NCI-H1105 (cell line): ENCODE data around the gene ADAMTS2.

Experiments
- DNase-seq: peaks from one replicate; lab custom pipeline; 2025; lab: John Stamatoyannopoulos, UW

The ADAMTS2 gene

DNA sequence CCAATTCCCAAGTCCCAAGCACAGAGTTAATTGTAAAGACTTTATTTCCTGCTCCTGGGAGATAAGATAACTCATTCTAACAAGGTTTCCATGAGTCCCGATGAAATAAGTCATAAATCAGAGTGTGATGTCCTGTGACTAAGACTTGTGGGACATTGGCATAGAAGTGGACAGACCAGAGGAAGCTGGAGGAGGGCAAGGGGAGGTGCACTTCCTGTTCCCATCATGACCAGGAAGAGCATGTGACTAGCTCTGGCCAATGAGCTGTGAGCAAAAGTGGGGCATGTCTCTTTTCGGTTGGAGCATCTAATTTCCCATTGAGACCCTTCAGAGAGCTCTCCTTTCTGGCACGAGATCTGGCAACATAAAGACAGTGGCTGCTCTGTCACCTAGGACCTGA, 184.7 kb downstream of the ADAMTS2 start:
- no peak for DNase-seq

DNA sequence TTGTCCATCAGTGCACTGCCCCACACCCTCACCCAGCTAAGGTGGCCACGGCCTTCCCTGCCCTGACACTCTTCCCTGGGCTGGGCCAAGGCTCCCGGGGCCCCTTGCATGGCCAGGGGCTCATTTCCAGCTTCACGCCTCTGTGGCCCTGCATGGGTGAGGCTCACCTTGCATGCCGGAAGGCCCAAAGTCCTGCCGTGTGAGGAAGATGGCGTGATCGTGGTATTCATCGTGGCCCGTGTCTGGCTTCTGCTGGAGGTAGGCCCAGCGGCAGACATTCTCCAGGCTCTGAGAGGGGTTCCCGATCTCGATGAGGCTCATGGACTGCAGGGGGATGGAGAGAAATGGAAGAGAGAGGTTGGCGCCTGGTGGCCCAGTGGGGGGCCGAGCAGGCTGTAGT, 186.7 kb downstream of the ADAMTS2 start:
- no peak for DNase-seq

DNA sequence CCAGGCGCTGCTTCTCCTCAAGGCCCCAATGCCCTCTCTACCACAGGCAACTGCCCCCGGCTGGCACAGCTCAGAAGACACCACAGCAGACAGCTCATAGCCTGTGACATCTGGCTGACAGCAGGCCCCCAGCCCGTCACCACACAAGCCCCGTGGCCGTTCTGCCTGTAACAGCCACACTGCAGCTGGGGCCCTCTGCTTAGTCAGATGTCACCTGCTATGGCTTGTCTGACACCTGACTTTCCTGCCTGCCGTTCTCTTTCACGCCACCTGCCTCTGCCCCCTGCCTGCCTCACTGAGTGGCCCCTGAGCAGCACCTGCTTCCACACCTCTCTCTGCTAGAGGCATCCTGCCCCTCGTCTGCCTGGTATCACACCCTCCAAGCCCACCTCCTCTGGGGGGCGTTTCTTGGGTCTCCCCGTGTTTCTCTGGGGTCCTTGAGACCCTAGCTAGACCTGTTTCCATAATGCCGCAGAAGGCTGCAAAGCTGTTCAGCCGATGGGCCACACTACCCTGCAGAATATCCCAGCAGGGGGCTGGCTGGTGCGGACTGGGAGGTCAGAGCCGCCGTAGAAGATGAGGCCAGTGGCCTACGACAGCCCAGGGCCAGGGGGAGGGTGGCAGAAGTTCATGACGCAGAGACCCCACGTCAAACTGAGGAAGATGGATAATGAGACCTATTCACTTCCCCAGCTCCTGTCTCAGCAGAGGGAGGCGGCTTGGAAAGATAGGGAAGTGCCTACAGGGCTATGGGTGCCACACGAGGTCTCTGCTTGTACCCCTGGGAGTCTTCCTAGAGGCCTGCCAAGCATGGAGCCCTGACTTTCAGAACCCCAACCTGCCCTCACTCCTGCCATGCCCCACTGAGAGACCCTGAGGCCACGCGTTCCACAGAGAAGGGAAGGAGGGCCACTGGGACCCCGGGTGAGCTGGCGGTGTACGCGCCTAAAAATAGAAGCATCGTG, 190.0 kb downstream of the ADAMTS2 start:
- no peak for DNase-seq

DNA sequence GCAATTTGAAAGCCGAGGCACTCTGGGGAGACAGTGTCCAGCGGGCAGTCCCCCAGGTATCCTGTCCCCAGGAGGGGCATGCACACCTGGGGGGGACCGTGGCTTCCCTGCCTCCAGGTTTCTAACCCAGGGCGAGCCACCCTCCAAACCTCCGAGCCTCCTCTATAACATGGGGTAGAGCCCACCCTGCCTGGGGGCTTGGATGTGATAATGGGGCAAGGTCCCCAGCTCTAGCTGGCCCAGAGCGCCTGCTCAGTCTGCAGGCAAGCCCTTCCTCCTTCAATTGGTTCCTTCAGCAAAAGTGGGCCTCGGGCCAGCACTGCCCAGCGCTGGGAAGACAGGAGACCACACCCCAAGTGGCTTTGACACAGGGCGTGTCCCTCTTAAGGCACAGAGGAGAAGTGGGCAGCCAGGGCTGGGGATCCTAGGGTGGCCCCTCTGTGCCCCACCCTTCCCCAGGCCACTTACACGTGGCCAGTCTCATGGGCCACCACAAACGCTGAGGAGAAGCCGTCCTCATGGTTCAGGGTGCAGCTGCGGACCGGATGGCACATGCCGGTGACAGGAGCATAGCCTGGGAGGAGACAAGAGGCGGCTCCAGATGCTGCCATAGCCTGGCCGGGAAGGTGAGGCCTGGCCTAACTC, 190.8 kb downstream of the ADAMTS2 start:
- no peak for DNase-seq

DNA sequence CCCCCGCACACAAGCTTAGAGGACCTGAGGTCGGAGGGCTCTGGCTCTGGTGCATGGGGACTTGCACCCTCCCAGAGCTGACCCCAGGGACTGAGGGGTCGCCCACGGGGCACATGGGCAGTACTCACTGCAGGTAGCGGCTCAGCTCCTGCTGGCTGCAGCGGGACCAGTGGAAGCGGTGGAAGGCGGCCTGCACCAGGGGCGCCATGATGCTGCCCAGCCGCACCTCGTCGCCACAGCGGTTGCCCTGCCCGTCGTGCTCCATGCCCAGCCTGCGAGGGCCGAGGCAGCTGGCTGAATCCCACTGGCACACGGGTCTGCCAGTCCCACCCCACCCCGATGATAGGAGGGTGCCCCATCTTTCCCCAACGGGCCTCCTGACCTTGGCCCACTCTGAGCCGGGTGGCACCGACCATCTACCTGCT, 191.3 kb downstream of the ADAMTS2 start:
- DNase-seq: no peak

DNA sequence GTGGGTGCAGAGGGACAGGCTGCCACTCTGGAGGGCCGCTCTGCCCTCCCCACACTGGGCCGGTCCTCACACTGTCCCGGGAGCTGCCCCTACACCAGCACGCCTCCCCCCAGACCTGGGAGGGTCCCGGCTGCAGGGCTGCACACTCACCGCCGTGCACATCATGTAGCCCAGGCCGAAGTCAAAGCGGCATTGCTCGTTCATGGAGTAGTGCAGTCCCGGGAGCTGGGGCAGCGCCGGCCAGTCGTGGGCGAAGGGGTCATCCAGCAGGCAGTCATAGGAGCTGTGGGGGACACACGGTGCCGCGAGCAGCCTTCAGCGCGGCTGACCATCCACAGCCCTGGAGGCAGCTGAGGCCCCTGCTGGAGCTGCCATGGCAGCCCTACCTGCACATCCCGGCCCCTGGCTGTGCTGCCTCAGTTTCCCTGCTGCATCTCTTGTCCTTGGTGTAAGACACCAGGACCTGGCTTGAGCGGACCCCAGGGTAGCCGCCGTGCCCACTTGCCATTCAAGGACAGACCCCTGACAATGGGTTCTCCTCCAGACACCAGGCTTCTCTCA, 191.8 kb downstream of the ADAMTS2 start:
- DNase-seq: no peak

DNA sequence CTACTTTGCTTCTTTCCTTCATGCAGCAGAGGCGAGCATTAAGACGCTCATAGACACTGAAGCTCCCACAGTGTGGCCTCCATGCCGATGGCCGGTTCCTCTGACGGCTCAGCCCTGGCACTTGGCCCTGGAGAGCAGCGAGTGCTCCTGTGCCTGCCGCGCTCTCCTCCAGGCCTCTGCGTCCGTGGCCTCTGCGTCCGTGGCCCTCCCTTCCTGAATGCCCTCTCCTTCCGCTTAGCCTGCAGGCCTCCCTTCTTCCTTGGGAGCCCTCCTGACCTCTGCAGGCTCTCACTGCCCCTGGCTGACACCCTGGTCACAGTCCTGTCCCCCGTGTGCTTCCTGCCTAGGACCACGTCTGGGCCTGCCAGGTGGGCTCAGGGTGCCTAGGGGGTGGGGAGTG, 192.3 kb downstream of the ADAMTS2 start:
- DNase-seq: no peak

DNA sequence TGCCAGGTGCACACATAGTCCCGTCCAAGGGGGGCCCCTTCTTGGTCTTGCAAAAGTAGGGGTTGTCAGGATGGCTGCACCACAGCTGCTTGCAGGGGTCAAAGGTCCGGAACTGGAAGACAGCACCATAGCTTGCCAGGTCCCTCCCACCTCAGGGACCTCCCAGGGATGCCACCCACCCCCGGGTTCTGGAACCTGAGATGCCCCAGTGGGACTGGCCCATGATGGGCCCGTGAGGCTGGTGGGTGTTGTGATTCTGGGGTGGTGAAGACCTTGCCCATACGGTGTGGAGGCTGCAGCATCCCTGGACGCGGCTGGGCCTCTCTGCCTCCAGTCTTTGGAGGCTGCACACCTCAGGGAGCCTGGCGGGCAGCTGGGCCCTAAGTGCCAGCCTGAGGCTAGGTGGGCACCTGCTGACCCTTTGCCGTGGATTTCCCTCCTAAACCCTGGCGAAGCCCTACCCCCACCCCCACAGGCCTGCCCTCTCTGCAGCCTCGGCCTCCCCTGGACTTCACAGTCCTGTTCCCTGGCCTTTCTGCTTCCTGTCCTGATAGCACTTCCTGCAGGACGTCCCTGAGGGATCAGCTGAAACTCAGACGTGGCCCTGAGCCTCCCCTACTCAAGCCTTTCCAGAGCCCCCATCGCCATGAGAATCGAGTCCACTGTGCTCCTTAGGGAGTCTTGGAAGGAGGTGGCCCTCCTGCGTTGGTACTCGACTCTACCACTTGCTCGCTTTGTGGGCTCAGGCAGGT, 192.9 kb downstream of the ADAMTS2 start:
- no peak for DNase-seq

DNA sequence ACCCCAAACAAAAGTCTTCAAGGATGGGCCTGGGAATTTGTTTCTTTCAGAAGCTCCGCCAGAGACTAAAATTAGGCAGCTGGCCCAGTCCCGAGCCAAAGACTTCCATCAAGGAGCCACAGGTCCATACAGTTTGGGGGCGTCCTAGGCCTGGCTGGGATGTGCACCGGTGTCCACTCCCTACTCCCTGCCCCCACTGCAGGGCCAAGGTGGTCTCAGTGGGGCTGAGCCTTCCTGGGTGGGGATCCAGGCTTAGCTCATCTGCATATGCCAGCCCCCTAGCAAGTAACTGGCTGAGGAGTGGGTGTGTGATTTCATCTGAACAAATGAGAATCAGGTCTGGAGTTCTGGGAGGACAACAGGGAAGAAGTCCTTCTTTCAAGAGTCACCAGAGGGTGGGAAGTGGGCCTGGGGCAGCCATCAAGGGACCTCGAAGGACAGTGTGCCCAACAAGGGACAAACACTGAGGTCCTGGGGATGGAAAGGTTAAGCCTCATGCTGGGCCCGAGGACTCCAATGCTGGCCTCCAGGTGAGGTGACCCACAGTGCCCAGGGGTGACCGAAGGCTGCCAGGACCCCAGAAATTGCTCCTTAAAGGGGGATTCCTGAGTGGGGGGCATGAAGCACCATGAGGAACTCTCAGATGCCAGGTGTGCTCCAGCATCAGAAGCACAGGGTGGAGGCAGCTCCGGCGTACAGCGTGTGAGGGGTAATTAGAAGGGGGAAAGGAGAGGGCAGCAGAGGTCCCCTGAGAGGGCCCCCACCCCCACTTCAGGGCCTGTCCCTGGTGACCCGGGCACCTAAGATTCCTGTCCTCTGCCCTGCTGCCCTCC, 193.8 kb downstream of the ADAMTS2 start:
- DNase-seq: no peak

DNA sequence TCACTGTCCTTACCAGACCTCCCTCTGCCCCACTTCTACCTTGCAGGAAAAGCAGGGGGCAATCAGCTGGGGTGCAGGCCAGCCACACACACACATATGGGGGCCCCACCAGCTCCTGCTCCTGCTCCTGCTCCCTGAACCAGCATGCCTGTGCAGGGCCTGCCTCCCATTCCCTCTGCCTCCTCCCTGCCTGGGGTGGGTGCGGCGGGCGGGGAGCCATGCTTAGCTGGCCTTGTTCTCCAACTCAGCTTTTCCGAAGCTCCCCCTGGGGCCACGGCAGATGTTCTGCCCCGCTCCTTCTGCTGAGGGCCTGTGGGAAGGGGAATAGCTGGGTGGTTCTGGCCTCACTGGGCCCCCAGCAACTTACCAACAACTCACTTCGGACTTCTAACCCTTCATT, 195.2 kb downstream of the ADAMTS2 start:
- DNase-seq: no peak

DNA sequence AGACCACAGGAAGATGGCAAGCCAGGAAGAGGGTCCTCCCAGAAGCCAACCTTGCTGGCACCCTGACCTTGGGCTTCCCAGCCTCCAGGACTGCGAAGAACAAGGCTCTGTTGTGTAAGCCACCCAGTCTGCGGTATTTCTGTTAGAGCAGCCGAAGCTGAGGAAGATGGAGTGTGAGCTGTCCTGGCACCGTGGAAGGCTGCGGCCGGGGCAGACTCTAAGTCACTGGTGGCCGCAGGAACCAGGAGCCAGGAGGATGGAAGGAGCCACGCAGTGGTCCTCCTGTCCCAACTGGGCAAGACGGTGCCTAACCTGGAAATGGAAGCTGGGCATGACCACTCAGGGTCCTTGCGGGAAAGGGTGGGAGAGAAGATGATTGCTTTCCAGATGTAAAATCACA, 196.0 kb downstream of the ADAMTS2 start:
- no peak for DNase-seq

DNA sequence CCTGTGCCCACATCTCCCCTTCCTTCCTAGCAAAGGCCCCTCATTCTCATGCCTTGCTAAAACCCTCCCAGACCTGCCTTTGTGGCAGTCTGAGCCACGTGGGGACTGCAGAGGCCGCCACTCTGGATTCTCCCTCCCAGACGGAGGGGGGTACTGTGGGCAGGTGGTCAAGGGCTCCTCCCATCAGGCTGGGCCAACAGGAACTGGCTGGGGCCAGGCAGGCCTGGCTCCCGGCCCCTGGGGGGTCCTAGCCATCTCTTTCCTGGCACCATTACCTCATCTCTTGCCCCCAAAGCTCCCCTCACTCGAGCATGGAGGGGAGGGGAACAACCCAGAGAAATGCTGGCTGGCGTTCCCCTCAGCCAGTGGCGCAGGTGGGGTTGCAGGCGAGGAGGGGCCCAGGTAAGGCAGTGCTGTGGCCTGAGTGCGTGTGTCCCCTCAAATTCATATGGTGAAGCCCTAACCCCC, 196.5 kb downstream of the ADAMTS2 start:
- no peak for DNase-seq

DNA sequence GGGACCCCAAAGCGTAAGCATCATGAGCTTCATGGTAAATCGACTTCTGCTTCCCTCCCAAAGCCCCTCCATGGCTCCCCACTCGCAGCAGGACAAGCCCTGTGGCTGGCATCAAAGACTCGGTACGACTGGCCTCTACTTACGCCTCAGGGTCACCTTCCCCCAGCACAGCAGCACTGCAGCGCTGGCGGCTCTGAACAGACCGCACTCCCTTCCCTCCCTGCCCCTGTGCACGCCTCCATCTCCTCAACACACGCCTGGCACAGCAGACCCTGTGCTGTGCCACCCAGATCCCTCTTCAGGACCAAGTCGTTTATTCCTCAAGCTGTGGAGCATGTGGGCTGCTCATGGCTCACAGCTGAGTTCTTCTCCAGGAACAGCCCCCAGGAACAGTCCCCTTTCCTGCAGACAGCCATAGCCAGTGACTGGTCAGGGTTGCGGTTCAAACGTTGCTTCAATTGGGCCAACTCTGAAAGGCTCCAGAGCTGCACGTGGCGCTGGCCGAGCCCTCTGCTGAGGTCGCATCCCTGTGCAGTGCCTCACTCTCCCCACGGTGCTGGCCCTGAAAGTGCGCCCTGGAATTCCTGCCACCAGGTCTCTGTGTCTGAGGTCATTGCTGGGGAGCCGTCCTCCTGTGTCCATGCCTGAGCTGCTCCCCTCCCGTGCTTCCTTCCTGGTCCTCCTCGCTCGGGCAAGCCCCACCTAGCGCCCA, 197.1 kb downstream of the ADAMTS2 start:
- no peak for DNase-seq

DNA sequence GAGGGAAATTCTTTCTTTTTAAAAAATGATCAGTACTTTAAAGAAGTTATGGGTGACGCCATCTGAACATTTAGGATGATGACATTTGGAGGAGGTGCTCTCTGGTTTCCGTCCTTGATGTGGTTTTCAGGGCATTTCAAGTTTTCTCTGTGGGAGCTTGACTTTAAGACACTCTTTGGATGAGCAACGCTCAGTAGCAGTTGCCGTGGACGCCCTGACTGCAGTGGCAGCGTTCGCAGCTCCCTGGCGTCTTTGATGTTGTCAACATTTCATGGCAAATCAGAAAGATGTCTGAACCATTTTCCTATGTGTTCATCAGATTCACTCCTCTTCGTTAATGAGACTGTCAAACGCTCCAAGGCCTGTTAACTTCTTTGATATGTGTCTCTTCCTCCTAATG, 199.0 kb downstream of the ADAMTS2 start:
- DNase-seq: no peak

DNA sequence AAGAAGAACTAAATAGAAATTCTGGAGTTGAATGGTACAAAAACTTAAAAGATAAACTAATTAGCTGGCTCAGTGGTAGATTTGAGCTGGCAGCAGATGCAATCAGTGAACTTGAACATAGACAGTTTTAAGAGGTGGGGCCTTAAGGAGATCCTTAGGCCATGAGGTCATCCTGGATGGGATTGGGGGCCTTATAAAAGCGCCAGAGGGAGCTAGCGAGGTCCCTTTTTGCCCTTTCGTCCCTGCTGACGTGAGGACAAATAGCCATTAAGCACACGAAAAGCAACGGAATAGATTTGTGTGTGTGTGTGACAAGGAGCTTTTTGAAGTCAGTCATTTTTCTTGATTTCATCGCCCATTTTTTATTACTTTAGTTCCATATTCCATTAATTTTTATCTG, 201.8 kb downstream of the ADAMTS2 start:
- DNase-seq: no peak

DNA sequence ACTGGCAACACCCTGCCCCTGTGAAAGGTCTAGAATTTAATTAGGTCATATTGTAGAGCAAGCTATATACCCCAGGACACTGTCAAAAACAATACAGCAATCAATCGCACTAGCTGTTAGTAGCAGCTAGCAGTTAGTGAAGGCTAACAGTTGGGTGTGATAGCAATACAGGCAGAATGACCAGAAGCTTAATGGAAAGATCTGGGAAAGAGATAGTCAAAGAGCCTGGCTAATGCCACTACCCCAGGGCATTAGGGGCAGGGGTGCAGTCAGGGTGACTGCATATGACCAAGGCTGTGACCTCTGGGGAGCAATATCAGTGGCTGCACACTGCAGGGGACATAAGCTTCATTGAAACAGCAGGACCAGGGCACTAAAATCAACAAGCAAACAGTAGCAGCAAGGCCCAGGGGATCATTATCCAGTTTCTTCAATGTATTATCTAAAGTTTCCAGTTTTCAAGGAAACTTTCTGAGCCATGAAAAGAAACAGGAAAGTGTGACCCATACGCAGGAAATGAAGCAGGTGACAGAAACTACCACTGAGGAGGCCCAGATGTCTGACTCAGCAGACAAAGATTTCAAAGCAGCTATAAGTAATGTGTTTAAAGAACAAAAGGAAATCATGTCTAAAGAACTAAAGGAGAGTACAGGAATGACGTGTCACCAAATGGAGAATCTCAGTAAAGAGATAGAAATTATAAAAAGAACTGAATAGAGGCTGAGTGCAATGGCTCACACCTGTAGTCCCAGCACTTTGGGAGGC, 202.6 kb downstream of the ADAMTS2 start:
- DNase-seq: no peak

DNA sequence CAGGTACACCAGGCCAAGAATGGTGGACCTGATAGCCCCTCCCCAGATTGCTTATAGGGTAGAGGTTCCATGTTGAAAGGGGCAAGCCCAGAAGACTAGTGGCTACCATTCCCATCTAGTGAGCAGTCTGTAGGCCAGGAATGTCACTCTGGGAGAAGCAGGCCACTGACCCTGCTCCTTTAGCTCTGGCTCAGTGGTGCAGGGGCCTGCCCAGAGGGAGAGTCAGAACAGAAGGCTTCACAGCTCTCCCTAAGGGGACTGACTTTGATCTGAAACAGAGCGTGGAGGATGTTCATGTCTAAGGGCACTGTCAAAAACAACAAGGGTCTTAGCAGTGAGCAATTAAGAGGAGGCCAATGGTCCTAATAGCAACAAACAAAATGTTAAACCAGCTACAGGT, 203.4 kb downstream of the ADAMTS2 start:
- DNase-seq: no peak

DNA sequence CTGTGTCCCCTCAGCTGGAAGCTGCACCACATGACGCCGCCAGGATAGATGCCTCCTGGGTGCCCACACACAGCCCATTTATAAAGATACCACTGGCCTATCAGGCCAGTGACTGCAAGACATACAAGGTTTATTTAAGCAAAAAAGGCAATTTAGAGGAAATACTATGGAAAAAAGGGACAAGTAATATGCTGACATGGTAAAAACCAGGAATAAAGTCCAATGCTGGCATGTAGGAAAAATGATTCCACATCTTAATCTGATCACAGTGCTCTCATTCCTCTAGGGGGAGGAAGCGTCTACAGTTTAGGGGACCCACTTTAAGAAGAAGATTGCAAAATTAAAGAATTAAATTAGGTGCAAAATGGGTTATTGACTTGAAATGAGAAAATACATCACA, 205.0 kb downstream of the ADAMTS2 start:
- no peak for DNase-seq

DNA sequence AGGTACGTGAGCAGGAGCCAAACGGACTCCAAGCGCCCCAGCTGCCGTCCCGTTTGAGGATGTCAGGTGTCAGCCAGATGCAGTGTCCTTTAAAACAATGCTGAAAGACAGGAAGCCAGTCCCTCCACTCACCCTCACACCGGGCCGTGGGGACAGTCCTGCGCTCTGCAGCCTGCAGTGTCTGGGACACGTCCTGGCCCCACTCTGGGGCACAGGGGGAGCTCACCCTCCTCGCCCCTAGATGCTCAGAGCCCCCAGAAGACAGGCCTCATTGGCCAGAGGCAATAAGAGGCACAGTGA, 205.4 kb downstream of the ADAMTS2 start:
- no peak for DNase-seq
